GDM1 (cell line): Measurements from ENCODE around the gene MAB21L1.

ENCODE experiments used
- DNase-seq: peaks from one replicate; lab custom pipeline; 2025; lab: John Stamatoyannopoulos, UW

MAB21L1 gene

DNA sequence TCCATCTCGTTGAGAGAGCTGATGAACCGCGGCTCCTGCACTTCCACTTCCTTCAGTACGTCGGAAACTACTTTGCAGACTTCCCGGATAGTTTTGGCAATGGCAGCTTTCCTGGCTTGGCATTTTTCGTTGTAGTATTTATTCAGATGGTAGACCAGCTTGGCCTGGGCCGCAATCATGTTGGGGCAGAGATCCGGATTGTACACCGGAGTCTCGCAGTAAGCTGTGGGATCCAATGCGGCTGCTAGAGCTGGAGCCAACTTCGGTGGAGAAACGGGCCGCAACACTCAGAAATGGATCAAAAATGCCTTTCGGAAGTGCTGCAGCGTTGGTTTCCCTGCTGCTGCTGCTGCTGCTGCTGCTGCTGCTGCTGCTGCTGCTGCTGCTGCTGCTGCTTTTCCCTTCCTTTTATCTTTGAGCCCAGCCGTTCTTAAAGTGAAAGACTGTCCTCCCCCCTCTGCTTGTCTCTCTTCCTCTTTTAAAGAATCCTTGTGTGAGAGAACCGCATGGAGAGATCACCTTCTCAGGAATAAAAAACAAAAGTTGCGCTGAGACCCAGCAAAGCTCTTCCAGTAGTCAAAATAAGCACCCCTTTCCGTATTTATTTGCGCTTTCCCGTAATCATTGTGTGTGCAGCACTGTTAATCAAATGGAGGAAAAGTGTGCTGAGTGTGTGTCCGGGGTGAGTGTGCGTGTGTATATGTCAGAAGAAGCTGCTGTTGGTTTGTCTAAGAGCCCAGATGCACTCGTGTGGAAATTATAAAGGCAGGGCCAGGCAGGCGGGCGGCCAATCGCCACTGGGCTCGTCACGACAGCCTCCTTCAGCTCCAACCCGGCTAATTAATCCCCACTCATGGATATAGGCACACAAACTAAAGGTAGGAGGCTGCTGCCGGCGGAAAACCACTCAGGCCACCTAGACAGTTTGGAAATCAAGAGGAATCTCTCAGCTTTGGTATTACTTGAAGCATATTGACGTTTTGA lies at the start of gene MAB21L1:
MAB21L1 (minus strand) TSS at position 730 of the 984 bp plus-strand sequence; CDS start at position 179, 551 bp downstream.
- DNase-seq = no peak

GRCh38 chr13:35524171-35524570 lies 47.7 kb upstream of the MAB21L1 start:
- no peak for DNase-seq

GRCh38 chr13:35518337-35518946 lies 42.0 kb upstream of the MAB21L1 start:
- DNase-seq = no peak

- no peak for DNase-seq
These were observed 38.5 kb upstream of the MAB21L1 start for GRCh38 chr13:35514801-35515502.

GRCh38 chr13:35514061-35514477 lies 37.6 kb upstream of the MAB21L1 start:
- DNase-seq = no peak

GRCh38 chr13:35512271-35512920 lies 35.9 kb upstream of the MAB21L1 start:
- no peak for DNase-seq

GRCh38 chr13:35502456-35502855 lies 26.0 kb upstream of the MAB21L1 start:
- no peak for DNase-seq

GRCh38 chr13:35501661-35502235 lies 25.3 kb upstream of the MAB21L1 start:
- no peak for DNase-seq

GRCh38 chr13:35500144-35500543 lies 23.7 kb upstream of the MAB21L1 start:
- no peak for DNase-seq

- DNase-seq = no peak
These were observed 23.2 kb upstream of the MAB21L1 start for GRCh38 chr13:35499676-35500075.

- no peak for DNase-seq
These were observed 22.7 kb upstream of the MAB21L1 start for GRCh38 chr13:35499196-35499662.

- no peak for DNase-seq
These were observed 21.7 kb upstream of the MAB21L1 start for GRCh38 chr13:35498231-35498630.

GRCh38 chr13:35496761-35497386 lies 20.4 kb upstream of the MAB21L1 start:
- no peak for DNase-seq

- no peak for DNase-seq
These were observed 19.5 kb upstream of the MAB21L1 start for GRCh38 chr13:35496006-35496405.

GRCh38 chr13:35489050-35489449 lies 12.6 kb upstream of the MAB21L1 start:
- no peak for DNase-seq

- DNase-seq = no peak
These were observed 8.9 kb upstream of the MAB21L1 start for GRCh38 chr13:35485424-35485823.

DNA sequence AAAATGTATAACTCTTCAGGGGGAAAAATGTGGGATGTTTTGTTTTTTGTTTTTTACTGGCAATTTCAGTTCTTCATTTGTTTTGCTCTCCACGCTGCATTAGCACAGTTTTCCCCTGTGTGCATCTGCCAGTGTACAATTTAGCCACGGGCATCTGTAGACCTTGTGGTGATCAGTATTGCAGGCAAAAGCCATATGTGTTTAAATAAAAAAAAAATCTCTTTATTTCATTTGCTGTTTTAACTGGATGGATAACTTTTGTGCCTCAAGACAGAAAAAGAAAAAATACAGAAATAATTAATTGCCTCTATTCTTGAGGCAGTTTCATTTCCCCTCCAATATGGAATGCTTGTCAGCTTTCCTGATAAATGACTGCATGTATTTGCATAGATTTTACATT lies 7.9 kb upstream of the MAB21L1 start:
- DNase-seq = no peak

DNA sequence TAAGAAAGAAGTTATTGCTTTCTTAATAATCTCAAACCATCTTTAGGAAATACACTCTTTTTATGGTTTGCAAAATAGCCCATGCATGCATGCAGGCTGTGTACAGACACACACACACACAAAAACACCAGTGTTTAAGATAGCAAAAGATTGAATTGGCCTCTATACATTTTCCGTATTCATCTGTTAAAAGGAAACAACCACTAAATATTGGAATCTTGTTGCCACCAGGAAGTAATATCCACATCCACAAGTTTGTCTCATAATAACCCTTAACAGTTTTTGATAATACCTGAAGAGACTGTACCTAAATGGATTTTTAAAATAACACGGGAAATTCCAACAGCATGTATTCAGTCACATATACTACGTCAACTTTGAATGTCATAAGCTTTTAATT lies 7.3 kb upstream of the MAB21L1 start:
- no peak for DNase-seq

- no peak for DNase-seq
These were observed 6.0 kb upstream of the MAB21L1 start for GRCh38 chr13:35482527-35482926.

GRCh38 chr13:35481777-35482176 lies 5.3 kb upstream of the MAB21L1 start:
- DNase-seq = no peak

DNA sequence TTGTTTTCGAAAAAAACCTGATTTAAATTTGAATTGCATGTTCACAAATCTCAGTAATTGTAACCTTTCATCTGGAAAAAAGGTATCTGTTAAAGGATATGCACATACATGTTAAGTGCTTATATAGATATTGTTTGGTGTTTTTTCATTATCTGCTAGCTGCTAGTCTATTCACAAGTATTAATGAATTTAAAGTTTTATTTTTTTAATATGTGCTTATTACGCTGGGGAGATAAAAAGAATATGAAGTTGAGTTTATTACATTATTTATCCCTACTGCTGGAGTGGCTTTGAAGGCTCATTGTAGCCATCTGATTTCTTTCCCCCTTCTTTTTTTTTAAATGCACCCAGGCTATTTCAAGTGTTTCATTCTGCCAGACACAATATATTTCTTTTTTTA lies 3.9 kb upstream of the MAB21L1 start:
- DNase-seq = no peak
